CD14-positive monocyte (primary cell): ENCODE results near the gene C4BPB. TPM values are rescaled to one million over a fixed set of nuclear protein-coding genes. Genes with fewer than 3 reads are reported as not detected.
A peak's percentile ranks its signal among the peaks of the same experiment; 100 is the strongest.

Source experiments
- DNase-seq, 3 donors: peaks; one replicate each; pipeline ENCODE4 v3.0.0-alpha.2; 2011 to 2022
- H2AFZ ChIP-seq: 2 replicates; pipeline ENCODE4 v1.6.0; 2012; ENCODE audit warnings: mild to moderate bottlenecking, low read depth, low read length, inconsistent platforms; ENCODE audit not compliant: insufficient read depth, poor library complexity, severe bottlenecking
- H3K27ac ChIP-seq, 2 donors: 1 replicate in 1 of 2; 2 replicates in 1 of 2; pipeline ENCODE4 v1.5.1; 2012 to 2013; ENCODE audit warnings: low read length in 2 of 2, control low read depth in 1 of 2, inconsistent platforms in 1 of 2, low read depth in 1 of 2, mild to moderate bottlenecking in 1 of 2
- H3K27me3 ChIP-seq, 2 donors: one replicate each; pipeline versions ENCODE4 v1.6.0 to v1.6.1; 2011 to 2013; ENCODE audit warnings: low read length in 2 of 2; ENCODE audit not compliant: control insufficient read depth in 2 of 2, insufficient read depth in 2 of 2
- H3K36me3 ChIP-seq, 2 donors: replicated peaks in 1 of 2; 1 replicate in 1 of 2; 2 replicates in 1 of 2; pipeline versions ENCODE4 v1.5.1 to v1.6.1; 2012 to 2013; ENCODE audit warnings: low read length in 2 of 2, control low read depth in 1 of 2, inconsistent platforms in 1 of 2, mild to moderate bottlenecking in 1 of 2; ENCODE audit not compliant: insufficient read depth in 2 of 2, control insufficient read depth in 1 of 2
- H3K4me1 ChIP-seq, 2 donors: 1 replicate in 1 of 2; 2 replicates in 1 of 2; pipeline versions ENCODE4 v1.5.1 to v1.6.1; 2012 to 2013; ENCODE audit warnings: low read length in 2 of 2, control low read depth in 1 of 2, inconsistent platforms in 1 of 2, mild to moderate bottlenecking in 1 of 2, moderate library complexity in 1 of 2; ENCODE audit not compliant: insufficient read depth in 2 of 2, control insufficient read depth in 1 of 2
- H3K4me2 ChIP-seq: replicated peaks from 2 replicates; pipeline ENCODE3; 2012; ENCODE audit warnings: low read length, moderate library complexity, mild to moderate bottlenecking; ENCODE audit not compliant: poor library complexity, severe bottlenecking; ENCODE audit errors: extremely low read depth
- H3K4me3 ChIP-seq, 3 experiments: fragments of 200-600 bp in 1 of 3; sonication (generic) in 1 of 3; replicated peaks in 1 of 3; 1 replicate in 2 of 3; 2 replicates in 1 of 3; pipeline ENCODE4 v1.5.1; 2011 to 2013; ENCODE audit warnings: low read length in 3 of 3, mild to moderate bottlenecking in 3 of 3, control low read depth in 2 of 3, low read depth in 2 of 3, inconsistent platforms in 1 of 3, moderate library complexity in 1 of 3
- H3K79me2 ChIP-seq: 2 replicates; pipeline ENCODE4 v1.6.0; 2012; ENCODE audit warnings: mild to moderate bottlenecking, control low read depth, inconsistent platforms, low read length, moderate library complexity; ENCODE audit not compliant: insufficient read depth
- H3K9ac ChIP-seq: 2 replicates; pipeline ENCODE4 v1.6.0; 2017; ENCODE audit warnings: low read length, mild to moderate bottlenecking; ENCODE audit not compliant: insufficient read depth, poor library complexity, severe bottlenecking
- H3K9me3 ChIP-seq, 2 donors: replicated peaks in 1 of 2; 1 replicate in 1 of 2; 2 replicates in 1 of 2; pipeline versions ENCODE4 v1.5.1 to v1.6.1; 2012 to 2013; ENCODE audit warnings: low read length in 2 of 2, control low read depth in 1 of 2; ENCODE audit not compliant: control insufficient read depth in 1 of 2, insufficient read depth in 1 of 2
- H4K20me1 ChIP-seq: 2 replicates; pipeline ENCODE4 v1.6.0; 2012; ENCODE audit warnings: mild to moderate bottlenecking, low read length, control low read depth, moderate library complexity; ENCODE audit not compliant: insufficient read depth
- H3K27ac Mint-ChIP-seq, 7 donors: one replicate each; pipeline ENCODE4 v1.8.0; 2020; ENCODE audit warnings: mild to moderate bottlenecking in 7 of 7, mixed read lengths in 7 of 7, moderate library complexity in 6 of 7, inconsistent platforms in 2 of 7
- H3K27me3 Mint-ChIP-seq, 3 donors: one replicate each; pipeline ENCODE4 v1.8.0; 2021 to 2022; ENCODE audit warnings: low read depth in 3 of 3, mild to moderate bottlenecking in 3 of 3, mixed read lengths in 3 of 3, moderate library complexity in 3 of 3, inconsistent platforms in 1 of 3
- H3K36me3 Mint-ChIP-seq, 2 donors: one replicate each; pipeline ENCODE4 v1.8.0; 2020; ENCODE audit warnings: mixed read lengths in 2 of 2, inconsistent platforms in 1 of 2, mild to moderate bottlenecking in 1 of 2
- H3K4me1 Mint-ChIP-seq: one replicate; pipeline ENCODE4 v1.8.0; 2020; ENCODE audit warnings: mild to moderate bottlenecking, mixed read lengths
- H3K4me3 Mint-ChIP-seq, 2 donors: one replicate each; pipeline ENCODE4 v1.8.0; 2020; ENCODE audit warnings: mild to moderate bottlenecking in 2 of 2, mixed read lengths in 2 of 2, moderate library complexity in 1 of 2
- H3K9me3 Mint-ChIP-seq, 7 donors: one replicate each; pipeline ENCODE4 v1.8.0; 2020 to 2022; ENCODE audit warnings: mixed read lengths in 7 of 7, mild to moderate bottlenecking in 6 of 7, moderate library complexity in 6 of 7, inconsistent platforms in 2 of 7
- CTCF ChIP-seq: fragments of 200-600 bp; IDR thresholded peaks from one replicate; pipeline ENCODE4 v1.8.0; 2022; ENCODE audit warnings: antibody characterized with exemption, mild to moderate bottlenecking
- WGBS: methylation state at CpG from one replicate; pipeline ENCODE4 v1.1.5; 2013; ENCODE audit warnings: missing lambda C conversion rate; ENCODE audit not compliant: insufficient coverage; 5-methylcytosine and 5-hydroxymethylcytosine counted together
- intact Hi-C, 2 donors: fragments of 100-400 bp; cut with micrococcal nuclease; formaldehyde crosslinking; loops; one replicate each; pipeline versions ENCODE4 v1.15.0 to v1.15.1; 2023
- polyA plus RNA-seq, 3 donors: library from polyadenylated mRNA; depleted of rRNA in 1 of 3; unstranded in 2 of 3; stranded (reverse) in 1 of 3; fragments of 300-500 nt in 2 of 3; fragments of >200 nt in 1 of 3; fragmentation: Illumina TruSeq in 2 of 3; gene quantifications; 1 replicate in 2 of 3; 2 replicates in 1 of 3; pipeline ENCODE4 v1.2.3, GENCODE V29; 2012 to 2021

The C4BPB gene
- polyA plus RNA-seq, 3 donors, result not detected

GRCh38 chr1:207055386-207056001 is 33.2 kb upstream of the C4BPB start:
- peaks cover 0 to 14% of the 10 kb centered on the region in 2 donors for H3K36me3 ChIP-seq
- Mint-ChIP-seq H3K9me3 (peaks cover 0 to 7% (median 0%) of the 10 kb centered on the region in 7 donors), H3K36me3 (peaks cover 8 to 10% of the 10 kb centered on the region in 2 donors), H3K27ac (peak overlapping the region in 2 of 7 donors; percentile 24 to 95), H3K27me3 (peaks cover 0 to 5% (median 0%) of the 10 kb centered on the region in 3 donors), H3K4me1 (peaks cover 52% of the 10 kb centered on the region), H3K4me3 (no peak overlapping the region)
- no peak overlapping the region for H3K9ac ChIP-seq
- no peak overlapping the region for H2AFZ ChIP-seq
- DNase-seq, result no peak
- H4K20me1 ChIP-seq, result no peaks in the 10 kb centered on the region
- H3K9me3 ChIP-seq, result no peaks in the 10 kb centered on the region
- peak overlapping the region in 1 of 2 donors; percentile 76 for H3K27ac ChIP-seq
- intact Hi-C loops, result loop anchor here in 1 of 2 donors (10.0 kb wide), 1 partner anchor 279 kb away; no protein-coding TSS in a partner anchor
- H3K4me2 ChIP-seq, result no peak overlapping the region
- no peak overlapping the region for H3K4me3 ChIP-seq
- H3K79me2 ChIP-seq, result peaks cover 5% of the 10 kb centered on the region
- no peak for TF ChIP-seq CTCF
- 100% methylated on average over 1 of the region's 3 CpGs for WGBS
- H3K4me1 ChIP-seq, result peaks cover 40 to 41% of the 10 kb centered on the region in 2 donors
- H3K27me3 ChIP-seq, result no peaks in the 10 kb centered on the region

GRCh38 chr1:207056673-207057072 is 32.0 kb upstream of the C4BPB start:
- Histone ChIP-seq H3K79me2 (no peaks in the 10 kb centered on the region), H4K20me1 (no peaks in the 10 kb centered on the region), H3K36me3 (peaks cover 0 to 21% of the 10 kb centered on the region in 2 donors), H3K9ac (no peak overlapping the region), H3K27ac (no peak overlapping the region), H3K9me3 (no peaks in the 10 kb centered on the region), H3K4me1 (peaks cover 33 to 34% of the 10 kb centered on the region in 2 donors), H3K27me3 (no peaks in the 10 kb centered on the region), H3K4me2 (no peak overlapping the region), H3K4me3 (no peak overlapping the region), H2AFZ (no peak overlapping the region)
- Mint-ChIP-seq H3K4me3 (no peak overlapping the region), H3K27ac (no peak overlapping the region), H3K9me3 (peaks cover 0 to 3% (median 0%) of the 10 kb centered on the region in 7 donors), H3K4me1 (peaks cover 44% of the 10 kb centered on the region), H3K36me3 (peaks cover 14 to 18% of the 10 kb centered on the region in 2 donors), H3K27me3 (peaks cover 0 to 3% (median 0%) of the 10 kb centered on the region in 3 donors)
- TF ChIP-seq CTCF, result no peak
- no peak for DNase-seq
- intact Hi-C loops, result loop anchor here in 1 of 2 donors (10.0 kb wide), 1 partner anchor 278 kb away; no protein-coding TSS in a partner anchor
- WGBS, result 100% methylated on average over 4 of the region's 6 CpGs
